MCF 10A (cell line): ENCODE results near the gene DEPDC1. TPM values are rescaled to one million over a fixed set of nuclear protein-coding genes. Genes with fewer than 3 reads are reported as not detected.
A peak's percentile ranks its signal among the peaks of the same experiment; 100 is the strongest.

Source experiments
- BruUV-seq: library from RNA; stranded (reverse); fragments of 400-500 nt; replicated peaks from 2 replicates; lab custom pipeline; 2021; lab: Mats Ljungman, UMichigan
- CTCF ChIA-PET: fragments of 300-600 bp; sonication (Branson Sonifier 250); formaldehyde crosslinking; extraction: SDS; loops from one replicate; lab custom pipeline; 2021; ENCODE audit warnings: antibody characterized with exemption, inconsistent platforms; lab: Yijun Ruan, JAX
- POLR2A ChIA-PET: fragments of 300-600, 350-650 bp; sonication (Branson Sonifier 250); formaldehyde crosslinking; extraction: SDS; loops from one replicate; lab custom pipeline; 2020; ENCODE audit warnings: antibody characterized with exemption, inconsistent platforms; lab: Yijun Ruan, JAX
- DNase-seq: peaks from one replicate; pipeline ENCODE4 v3.0.0-alpha.2; 2018; ENCODE audit not compliant: unreplicated experiment
- H3K27ac Mint-ChIP-seq: one replicate; pipeline ENCODE4 v1.8.0; 2022; ENCODE audit warnings: mild to moderate bottlenecking, low read depth, mixed read lengths; ENCODE audit not compliant: unreplicated experiment
- H3K27me3 Mint-ChIP-seq: one replicate; pipeline ENCODE4 v1.8.0; 2022; ENCODE audit warnings: mixed read lengths; ENCODE audit not compliant: insufficient read depth, unreplicated experiment
- H3K36me3 Mint-ChIP-seq: one replicate; pipeline ENCODE4 v1.8.0; 2022; ENCODE audit warnings: mild to moderate bottlenecking, moderate library complexity, mixed read lengths; ENCODE audit not compliant: insufficient read depth, unreplicated experiment
- H3K4me1 Mint-ChIP-seq: one replicate; pipeline ENCODE4 v1.8.0; 2022; ENCODE audit warnings: mixed read lengths; ENCODE audit not compliant: insufficient read depth, unreplicated experiment
- H3K4me3 Mint-ChIP-seq: one replicate; pipeline ENCODE4 v1.8.0; 2022; ENCODE audit warnings: mild to moderate bottlenecking, moderate library complexity, mixed read lengths; ENCODE audit not compliant: unreplicated experiment
- H3K9me3 Mint-ChIP-seq: one replicate; pipeline ENCODE4 v1.8.0; 2022; ENCODE audit warnings: mixed read lengths; ENCODE audit not compliant: unreplicated experiment
- intact Hi-C: fragments of 100-400 bp; cut with micrococcal nuclease; formaldehyde crosslinking; loops from 2 replicates; pipeline ENCODE4 v1.14.1; 2022
- total RNA-seq: library from RNA; stranded (reverse); gene quantifications from 2 replicates; pipeline ENCODE4 v1.2.3, GENCODE V29; 2022
- TF ChIP-seq, protein P1 (sequence below): fragments of 200-600 bp; IDR thresholded peaks from one replicate; pipeline ENCODE4 v1.8.0; 2022; ENCODE audit warnings: antibody characterized with exemption, mild to moderate bottlenecking; ENCODE audit not compliant: unreplicated experiment

The DEPDC1 gene
- total RNA-seq, 1 experiment from 2014 or later: 26.8 TPM

DNA sequence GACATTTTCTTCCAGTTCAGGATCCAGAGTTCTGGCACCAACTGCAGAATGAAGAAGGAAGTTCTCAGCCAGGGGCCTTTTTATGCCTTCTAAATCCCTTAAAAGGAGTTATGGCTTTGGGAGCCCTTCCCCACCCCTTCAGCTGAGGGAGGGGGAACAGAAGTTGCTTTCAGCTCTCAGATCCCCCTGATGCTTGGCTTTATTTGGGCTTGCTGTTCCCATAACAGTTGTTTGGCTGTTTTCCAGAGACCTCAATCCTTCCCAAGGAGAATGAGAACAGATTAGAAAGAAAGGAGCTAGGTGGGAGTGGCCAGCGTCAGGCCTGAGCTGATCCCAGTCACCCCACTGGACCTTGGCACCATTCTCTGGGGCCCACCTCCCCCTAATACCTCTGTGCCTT lies 47.0 kb downstream of the DEPDC1 start, which contains the start of gene RPE65:
RPE65 (minus strand) TSS at position 54 of the 400 bp plus-strand sequence; CDS start at position 5, 49 bp downstream.
- no peak within 1 kb of the TSS for H3K27ac Mint-ChIP-seq

DNA sequence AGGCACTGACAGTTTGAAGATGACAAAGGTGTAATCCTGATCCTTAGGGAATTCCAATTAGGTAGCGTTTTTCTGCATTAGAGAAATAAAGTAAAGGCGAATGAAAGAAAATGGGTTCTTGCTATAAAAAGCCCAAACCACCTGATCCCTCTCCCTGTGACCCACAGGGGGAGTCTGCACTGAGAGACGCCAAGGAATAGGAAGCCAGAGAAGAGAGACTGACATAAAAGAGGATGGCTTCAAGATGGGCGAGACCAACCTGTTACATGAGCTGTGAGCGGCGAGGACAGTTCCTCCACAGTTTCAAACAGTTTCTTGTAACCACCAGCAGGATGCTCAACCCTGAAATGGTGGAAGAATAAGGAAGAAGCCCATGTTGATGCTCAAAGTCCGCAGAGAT lies 48.5 kb downstream of the DEPDC1 start:
- no peak overlapping the region for H3K4me3 Mint-ChIP-seq
- H3K27me3 Mint-ChIP-seq: no peaks in the 10 kb centered on the region
- no peaks in the 10 kb centered on the region for H3K36me3 Mint-ChIP-seq
- DNase-seq: no peak
- H3K27ac Mint-ChIP-seq: no peak overlapping the region
- TF ChIP-seq, protein P1, sequence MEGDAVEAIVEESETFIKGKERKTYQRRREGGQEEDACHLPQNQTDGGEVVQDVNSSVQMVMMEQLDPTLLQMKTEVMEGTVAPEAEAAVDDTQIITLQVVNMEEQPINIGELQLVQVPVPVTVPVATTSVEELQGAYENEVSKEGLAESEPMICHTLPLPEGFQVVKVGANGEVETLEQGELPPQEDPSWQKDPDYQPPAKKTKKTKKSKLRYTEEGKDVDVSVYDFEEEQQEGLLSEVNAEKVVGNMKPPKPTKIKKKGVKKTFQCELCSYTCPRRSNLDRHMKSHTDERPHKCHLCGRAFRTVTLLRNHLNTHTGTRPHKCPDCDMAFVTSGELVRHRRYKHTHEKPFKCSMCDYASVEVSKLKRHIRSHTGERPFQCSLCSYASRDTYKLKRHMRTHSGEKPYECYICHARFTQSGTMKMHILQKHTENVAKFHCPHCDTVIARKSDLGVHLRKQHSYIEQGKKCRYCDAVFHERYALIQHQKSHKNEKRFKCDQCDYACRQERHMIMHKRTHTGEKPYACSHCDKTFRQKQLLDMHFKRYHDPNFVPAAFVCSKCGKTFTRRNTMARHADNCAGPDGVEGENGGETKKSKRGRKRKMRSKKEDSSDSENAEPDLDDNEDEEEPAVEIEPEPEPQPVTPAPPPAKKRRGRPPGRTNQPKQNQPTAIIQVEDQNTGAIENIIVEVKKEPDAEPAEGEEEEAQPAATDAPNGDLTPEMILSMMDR: no peak
- no peaks in the 10 kb centered on the region for H3K9me3 Mint-ChIP-seq
- intact Hi-C loops: no loop called here
- no TSS peak for BruUV-seq
- peaks cover 15% of the 10 kb centered on the region for H3K4me1 Mint-ChIP-seq
- POLR2A ChIA-PET: no interaction called here
- CTCF ChIA-PET: interaction anchor here (0.9 to 2.0 kb wide), 3 partner anchors 328 to 332 kb away, joined by 3 to 6 read pairs (median 4); no protein-coding TSS in a partner anchor

More for the DNA sequence above, 47.0 kb downstream of the DEPDC1 start, which contains the start of gene RPE65:
- Mint-ChIP-seq H3K4me3 (no peak within 1 kb of the TSS), H3K9me3 (no peaks in the 10 kb centered on the region), H3K27me3 (no peaks in the 10 kb centered on the region), H3K4me1 (peaks cover 20% of the 10 kb centered on the region), H3K36me3 (no peaks in the 10 kb centered on the region)
- TF ChIP-seq, protein P1: no peak
- ChIA-PET POLR2A (interaction anchor here (0.5 kb wide), 1 partner anchor 1541 kb away, joined by 4 read pairs; no protein-coding TSS in a partner anchor), CTCF (interaction anchor here (0.7 kb wide), 1 partner anchor 442 kb away, joined by 3 read pairs; no protein-coding TSS in a partner anchor)
- intact Hi-C loops: no loop called here
- no TSS peak for BruUV-seq
- no peak for DNase-seq

DNA sequence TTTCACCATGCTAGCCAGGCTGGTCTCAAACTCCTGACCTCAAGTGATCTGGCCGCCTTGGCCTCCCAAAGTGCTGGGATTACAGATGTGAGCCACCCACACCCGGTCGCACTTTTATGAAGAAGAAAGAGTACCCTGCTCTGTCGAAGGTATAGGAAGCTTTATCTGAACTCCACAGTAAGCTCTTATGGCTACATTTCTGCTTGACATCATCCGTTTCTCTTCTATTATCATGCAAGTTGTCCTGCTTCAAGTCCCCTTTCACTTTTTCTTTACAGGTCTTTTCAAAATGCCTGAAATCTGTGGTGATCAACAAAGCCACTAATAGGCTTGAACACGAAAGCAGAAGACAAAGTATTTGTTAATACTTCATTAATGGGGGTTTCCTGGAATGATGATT lies 51.2 kb downstream of the DEPDC1 start:
- BruUV-seq: no TSS peak
- intact Hi-C loops: no loop called here
- ChIA-PET CTCF (interaction anchor here (0.7 to 1.6 kb wide), 4 partner anchors 13 to 596 kb away, joined by 3 to 8 read pairs (median 3); no protein-coding TSS in a partner anchor), POLR2A (no interaction called here)
- TF ChIP-seq, protein P1: no peak
- H3K9me3 Mint-ChIP-seq: no peaks in the 10 kb centered on the region
- no peak for DNase-seq
- no peak overlapping the region for H3K27ac Mint-ChIP-seq
- no peak overlapping the region for H3K4me3 Mint-ChIP-seq
- peaks cover 9% of the 10 kb centered on the region for H3K4me1 Mint-ChIP-seq
- no peaks in the 10 kb centered on the region for H3K27me3 Mint-ChIP-seq
- H3K36me3 Mint-ChIP-seq: no peaks in the 10 kb centered on the region

DNA sequence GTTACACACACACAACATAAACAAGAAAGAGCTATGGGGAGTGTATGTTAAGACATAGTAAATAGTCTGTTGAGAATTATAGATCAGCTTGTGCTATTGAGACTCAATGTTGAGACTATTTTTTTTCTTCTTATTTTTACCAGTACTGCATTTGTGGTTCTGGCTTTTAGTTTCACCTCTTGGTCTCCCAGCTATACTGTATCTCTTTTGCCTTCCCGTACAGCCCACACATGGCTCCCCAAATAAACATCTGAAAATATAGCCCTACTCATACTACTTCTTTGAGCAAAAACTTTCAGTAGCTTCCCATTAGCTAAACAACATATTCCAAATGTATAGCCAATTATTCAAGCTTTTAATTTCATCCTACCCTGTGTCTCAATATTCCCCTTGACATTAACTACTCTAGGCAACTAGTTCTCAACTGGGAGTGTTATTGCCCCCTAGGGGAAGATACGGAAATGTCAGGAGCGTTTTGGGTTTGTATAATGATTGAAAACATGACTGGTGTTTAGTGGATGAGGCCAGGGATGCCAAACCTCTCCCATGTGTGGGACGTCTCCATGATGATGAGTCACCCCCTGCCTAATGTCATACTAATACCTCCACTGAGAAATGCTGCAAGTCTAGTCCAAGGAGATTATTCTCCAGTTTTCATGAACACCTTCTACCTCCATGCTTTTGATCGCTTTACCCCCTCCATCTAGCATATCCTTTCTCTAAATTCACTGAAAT lies 53.9 kb downstream of the DEPDC1 start:
- no peaks in the 10 kb centered on the region for H3K9me3 Mint-ChIP-seq
- no peaks in the 10 kb centered on the region for H3K36me3 Mint-ChIP-seq
- no peak overlapping the region for H3K27ac Mint-ChIP-seq
- ChIA-PET CTCF (interaction anchor here (0.6 to 4.0 kb wide), 40 partner anchors 8 to 1526 kb away, joined by 3 to 39 read pairs (median 3); no protein-coding TSS in a partner anchor), POLR2A (no interaction called here)
- BruUV-seq: no TSS peak
- H3K4me1 Mint-ChIP-seq: peaks cover 14% of the 10 kb centered on the region
- intact Hi-C loops: loop anchor here (2.0 to 5.0 kb wide), 2 partner anchors 91 to 326 kb away; no protein-coding TSS in a partner anchor
- DNase-seq: peak; percentile 82
- no peaks in the 10 kb centered on the region for H3K27me3 Mint-ChIP-seq
- TF ChIP-seq, protein P1: peak; percentile 54
- no peak overlapping the region for H3K4me3 Mint-ChIP-seq
